Osteoblast (primary cell): ENCODE data around the gene C11orf68. TPM values are rescaled to one million over a fixed set of nuclear protein-coding genes. Genes with fewer than 3 reads are reported as not detected.

Source experiments
- DNase-seq: peaks from one replicate; pipeline ENCODE4 v3.0.0; 2011; ENCODE audit warnings: low spot score, mixed read lengths; ENCODE audit not compliant: insufficient read length; ENCODE audit errors: missing footprints
- H2AFZ ChIP-seq: 2 replicates; pipeline ENCODE4 v1.6.0; 2011; ENCODE audit warnings: mild to moderate bottlenecking, low read length
- H3K27ac ChIP-seq: 2 replicates; pipeline ENCODE4 v1.5.1; 2011; ENCODE audit warnings: mild to moderate bottlenecking, low read depth, low read length, moderate library complexity
- H3K27me3 ChIP-seq: 2 replicates; pipeline ENCODE4 v1.6.0; 2012; ENCODE audit warnings: mild to moderate bottlenecking, control low read depth, inconsistent platforms, low read length, moderate library complexity; ENCODE audit not compliant: insufficient read depth
- H3K36me3 ChIP-seq: 2 replicates; pipeline ENCODE4 v1.5.1; 2011; ENCODE audit warnings: mild to moderate bottlenecking, low read length, control low read depth, moderate library complexity; ENCODE audit not compliant: insufficient read depth
- H3K4me1 ChIP-seq: 2 replicates; pipeline ENCODE4 v1.5.1; 2011; ENCODE audit warnings: mild to moderate bottlenecking, low read length, control low read depth, moderate library complexity; ENCODE audit not compliant: insufficient read depth
- H3K4me2 ChIP-seq: 2 replicates; pipeline ENCODE4 v1.6.0; 2011; ENCODE audit warnings: mild to moderate bottlenecking, low read length; ENCODE audit not compliant: insufficient read depth
- H3K4me3 ChIP-seq: fragments of 200-600 bp; sonication (generic); 3 replicates; pipeline ENCODE4 v1.5.1; 2012; ENCODE audit warnings: mild to moderate bottlenecking, low read length, inconsistent platforms; ENCODE audit not compliant: insufficient read depth
- H3K79me2 ChIP-seq: 2 replicates; pipeline ENCODE4 v1.6.0; 2012; ENCODE audit warnings: mild to moderate bottlenecking, low read length, control low read depth, inconsistent platforms; ENCODE audit not compliant: insufficient read depth
- H3K9me3 ChIP-seq: 2 replicates; pipeline ENCODE4 v1.5.1; 2011; ENCODE audit warnings: low read depth, low read length, control low read depth
- H4K20me1 ChIP-seq: 2 replicates; pipeline ENCODE4 v1.6.0; 2012; ENCODE audit warnings: mild to moderate bottlenecking, low read length, control low read depth; ENCODE audit not compliant: insufficient read depth
- total RNA-seq: library from RNA; depleted of rRNA; stranded (reverse); fragments of >200 nt; gene quantifications from 2 replicates; pipeline ENCODE4 v1.2.3, GENCODE V29; 2012
- TF ChIP-seq, protein P1 (sequence below): IDR thresholded peaks from 2 replicates; pipeline ENCODE4 v1.5.1; 2011; ENCODE audit warnings: mild to moderate bottlenecking, low read depth, low read length, moderate library complexity; ENCODE audit errors: extremely low read depth

C11orf68 gene
- total RNA-seq, 1 donor: 32.9 TPM

DNA sequence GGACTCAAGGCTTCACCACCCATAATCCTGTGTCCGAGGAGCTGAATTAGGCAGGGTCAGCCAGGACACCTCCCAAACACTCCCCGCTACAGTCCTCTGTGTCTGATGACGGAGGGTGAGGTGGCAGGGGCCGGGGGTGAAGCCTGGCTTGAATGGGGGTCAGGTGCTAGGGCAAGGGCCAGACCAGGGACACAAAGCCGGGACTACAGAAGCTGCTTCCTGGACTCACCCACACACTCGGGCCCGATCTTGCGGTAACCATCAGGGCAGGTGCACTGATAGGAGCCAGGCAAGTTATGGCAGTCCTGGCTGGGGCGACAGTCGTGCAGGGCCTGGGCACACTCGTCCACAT is 48.6 kb downstream of the C11orf68 start:
- Histone ChIP-seq H3K4me3 (peak overlapping the region; percentile 81), H4K20me1 (peaks cover 30% of the 10 kb centered on the region), H2AFZ (no peak overlapping the region), H3K9me3 (no peaks in the 10 kb centered on the region), H3K27me3 (no peaks in the 10 kb centered on the region), H3K36me3 (peaks cover 54% of the 10 kb centered on the region), H3K79me2 (peaks cover 44% of the 10 kb centered on the region), H3K27ac (peak overlapping the region; percentile 23), H3K4me2 (peak overlapping the region; percentile 81), H3K4me1 (peaks cover 20% of the 10 kb centered on the region)
- DNase-seq: peak; percentile 87
- TF ChIP-seq, protein P1, sequence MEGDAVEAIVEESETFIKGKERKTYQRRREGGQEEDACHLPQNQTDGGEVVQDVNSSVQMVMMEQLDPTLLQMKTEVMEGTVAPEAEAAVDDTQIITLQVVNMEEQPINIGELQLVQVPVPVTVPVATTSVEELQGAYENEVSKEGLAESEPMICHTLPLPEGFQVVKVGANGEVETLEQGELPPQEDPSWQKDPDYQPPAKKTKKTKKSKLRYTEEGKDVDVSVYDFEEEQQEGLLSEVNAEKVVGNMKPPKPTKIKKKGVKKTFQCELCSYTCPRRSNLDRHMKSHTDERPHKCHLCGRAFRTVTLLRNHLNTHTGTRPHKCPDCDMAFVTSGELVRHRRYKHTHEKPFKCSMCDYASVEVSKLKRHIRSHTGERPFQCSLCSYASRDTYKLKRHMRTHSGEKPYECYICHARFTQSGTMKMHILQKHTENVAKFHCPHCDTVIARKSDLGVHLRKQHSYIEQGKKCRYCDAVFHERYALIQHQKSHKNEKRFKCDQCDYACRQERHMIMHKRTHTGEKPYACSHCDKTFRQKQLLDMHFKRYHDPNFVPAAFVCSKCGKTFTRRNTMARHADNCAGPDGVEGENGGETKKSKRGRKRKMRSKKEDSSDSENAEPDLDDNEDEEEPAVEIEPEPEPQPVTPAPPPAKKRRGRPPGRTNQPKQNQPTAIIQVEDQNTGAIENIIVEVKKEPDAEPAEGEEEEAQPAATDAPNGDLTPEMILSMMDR: no peak

DNA sequence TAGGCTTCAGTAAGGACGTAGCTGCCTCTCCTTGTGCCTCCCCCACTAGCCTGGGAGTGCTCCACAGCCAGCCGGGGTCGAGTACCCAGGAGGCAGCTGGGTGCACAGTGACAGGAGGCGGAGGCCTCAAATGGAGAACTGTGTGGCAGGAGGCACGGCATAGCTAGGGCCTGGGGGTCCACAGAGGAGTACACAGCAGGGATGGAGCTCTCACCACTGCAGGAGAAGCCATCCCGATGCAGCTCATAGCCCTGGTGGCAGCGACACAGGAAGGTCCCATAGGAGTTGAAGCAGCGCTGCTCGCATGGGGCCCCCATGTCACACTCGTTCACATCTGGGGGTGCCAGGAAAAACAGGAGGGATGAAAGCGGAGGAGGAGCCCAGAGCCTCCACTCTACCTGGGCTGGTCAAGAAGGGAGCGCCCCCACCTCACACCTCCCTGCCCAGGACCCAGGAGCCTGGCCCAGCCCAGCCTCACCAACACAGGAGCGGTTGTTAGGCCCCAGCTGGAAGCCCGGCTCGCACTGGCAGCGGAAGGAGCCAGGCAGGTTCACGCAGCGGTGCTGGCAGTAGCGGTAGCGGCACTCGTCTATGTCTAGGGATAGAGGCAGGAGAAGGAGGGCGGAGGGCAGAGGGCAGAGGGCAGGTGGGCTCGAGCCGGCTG is 49.1 kb downstream of the C11orf68 start:
- Histone ChIP-seq H3K4me2 (no peak overlapping the region), H3K36me3 (peaks cover 59% of the 10 kb centered on the region), H3K9me3 (no peaks in the 10 kb centered on the region), H3K27me3 (no peaks in the 10 kb centered on the region), H3K4me3 (no peak overlapping the region), H3K27ac (peak overlapping the region; percentile 23), H3K79me2 (peaks cover 44% of the 10 kb centered on the region), H3K4me1 (peaks cover 20% of the 10 kb centered on the region), H4K20me1 (peaks cover 32% of the 10 kb centered on the region), H2AFZ (no peak overlapping the region)
- DNase-seq: peak; percentile 84
- TF ChIP-seq, protein P1: no peak

DNA sequence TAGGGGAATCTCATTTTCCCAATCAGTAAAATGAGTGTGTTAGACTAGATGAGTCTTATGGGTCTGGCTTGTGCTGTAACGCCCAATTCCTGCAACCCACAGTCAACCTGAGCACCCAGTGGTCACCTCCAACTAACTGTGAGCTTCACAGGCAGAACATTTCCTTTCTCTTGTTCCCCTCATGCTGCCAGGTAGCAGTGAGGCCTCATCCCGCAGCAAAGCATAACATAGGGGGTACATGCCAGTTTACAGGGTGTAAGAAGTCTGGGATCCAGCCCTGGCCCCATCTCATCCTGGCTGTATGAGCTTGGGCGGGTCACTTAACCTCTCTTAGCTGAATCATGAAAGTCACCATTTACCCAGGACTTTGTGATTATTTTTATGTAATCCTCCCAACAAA is 50.0 kb downstream of the C11orf68 start:
- H3K4me1 ChIP-seq: peaks cover 20% of the 10 kb centered on the region
- no peak overlapping the region for H3K4me2 ChIP-seq
- peak; percentile 87 for DNase-seq
- H2AFZ ChIP-seq: no peak overlapping the region
- peaks cover 32% of the 10 kb centered on the region for H4K20me1 ChIP-seq
- H3K36me3 ChIP-seq: peaks cover 67% of the 10 kb centered on the region
- H3K4me3 ChIP-seq: no peak overlapping the region
- H3K9me3 ChIP-seq: no peaks in the 10 kb centered on the region
- TF ChIP-seq, protein P1: no peak
- no peaks in the 10 kb centered on the region for H3K27me3 ChIP-seq
- no peak overlapping the region for H3K27ac ChIP-seq
- peaks cover 48% of the 10 kb centered on the region for H3K79me2 ChIP-seq

GRCh38 chr11:65868076-65868667 is 50.7 kb downstream of the C11orf68 start:
- Histone ChIP-seq H3K79me2 (peaks cover 51% of the 10 kb centered on the region), H3K4me1 (peaks cover 18% of the 10 kb centered on the region), H3K4me2 (no peak overlapping the region), H3K36me3 (peaks cover 73% of the 10 kb centered on the region), H3K27ac (no peak overlapping the region), H3K27me3 (no peaks in the 10 kb centered on the region), H3K9me3 (no peaks in the 10 kb centered on the region), H3K4me3 (no peak overlapping the region), H2AFZ (no peak overlapping the region), H4K20me1 (peaks cover 34% of the 10 kb centered on the region)
- peak; percentile 79 for DNase-seq
- TF ChIP-seq, protein P1: no peak
